H1 (cell line): ENCODE results near the gene TJP3.

Experiments used
- CEBPB ChIP-seq: IDR thresholded peaks from 2 replicates; pipeline ENCODE4 v1.6.1; 2012; ENCODE audit warnings: low read depth, low read length
- CREB1 ChIP-seq: IDR thresholded peaks from 2 replicates; pipeline ENCODE4 v1.6.1; 2012; ENCODE audit warnings: inconsistent platforms
- EP300 ChIP-seq, 2 experiments: IDR thresholded peaks; 1 replicate in 1 of 2; 2 replicates in 1 of 2; pipeline ENCODE4 v1.6.1; 2011 to 2012; ENCODE audit warnings: low read depth in 2 of 2, low read length in 2 of 2, mild to moderate bottlenecking in 2 of 2, borderline replicate concordance in 1 of 2, inconsistent platforms in 1 of 2, moderate library complexity in 1 of 2
- EZH2 ChIP-seq: fragments of 200-600 bp; sonication (generic); IDR thresholded peaks from 2 replicates; pipeline ENCODE4 v1.7.1; 2012; ENCODE audit warnings: low read depth, mild to moderate bottlenecking, moderate library complexity, low read length, inconsistent platforms; ENCODE audit not compliant: severe bottlenecking
- KDM1A ChIP-seq: fragments of 200-600, 300-600 bp; sonication (generic); IDR thresholded peaks from 2 replicates; pipeline ENCODE4 v1.7.1; 2016; ENCODE audit warnings: mild to moderate bottlenecking, low read length, borderline replicate concordance
- MAFK ChIP-seq: IDR thresholded peaks from 2 replicates; pipeline ENCODE4 v1.6.1; 2012; ENCODE audit warnings: low read depth, mild to moderate bottlenecking, improper control_type of control experiment, low read length
- POLR2A ChIP-seq, 2 experiments: IDR thresholded peaks; 1 replicate in 1 of 2; 2 replicates in 1 of 2; pipeline ENCODE4 v1.6.1; 2011; ENCODE audit warnings: low read depth in 2 of 2, low read length in 2 of 2, mild to moderate bottlenecking in 2 of 2; ENCODE audit errors: control extremely low read depth in 1 of 2
- POLR2AphosphoS5 ChIP-seq: IDR thresholded peaks from 2 replicates; pipeline ENCODE4 v1.6.1; 2011; ENCODE audit warnings: low read depth, low read length
- SIX5 ChIP-seq: IDR thresholded peaks from 2 replicates; pipeline ENCODE4 v1.6.1; 2011; ENCODE audit warnings: mild to moderate bottlenecking, low read depth, low read length
- TBP ChIP-seq: IDR thresholded peaks from 2 replicates; pipeline ENCODE4 v1.6.1; 2011; ENCODE audit warnings: low read depth, low read length, improper control_type of control experiment
- ZNF274 ChIP-seq: IDR thresholded peaks from 2 replicates; pipeline ENCODE4 v1.7.0; 2012; ENCODE audit warnings: low read length, borderline replicate concordance; ENCODE audit errors: extremely low read depth
- TF ChIP-seq, protein P1 (sequence below), 3 experiments: IDR thresholded peaks; 1 replicate in 2 of 3; 2 replicates in 1 of 3; pipeline versions ENCODE4 v1.5.1 to v1.6.1; 2011; ENCODE audit warnings: low read length in 3 of 3, mild to moderate bottlenecking in 3 of 3, inconsistent platforms in 2 of 3, low read depth in 1 of 3, moderate library complexity in 1 of 3; ENCODE audit not compliant: insufficient read depth in 1 of 3; ENCODE audit errors: control extremely low read depth in 1 of 3
- TF ChIP-seq, protein P2 (sequence below): IDR thresholded peaks from 2 replicates; pipeline ENCODE4 v1.6.1; 2012; ENCODE audit warnings: inconsistent platforms

DNA sequence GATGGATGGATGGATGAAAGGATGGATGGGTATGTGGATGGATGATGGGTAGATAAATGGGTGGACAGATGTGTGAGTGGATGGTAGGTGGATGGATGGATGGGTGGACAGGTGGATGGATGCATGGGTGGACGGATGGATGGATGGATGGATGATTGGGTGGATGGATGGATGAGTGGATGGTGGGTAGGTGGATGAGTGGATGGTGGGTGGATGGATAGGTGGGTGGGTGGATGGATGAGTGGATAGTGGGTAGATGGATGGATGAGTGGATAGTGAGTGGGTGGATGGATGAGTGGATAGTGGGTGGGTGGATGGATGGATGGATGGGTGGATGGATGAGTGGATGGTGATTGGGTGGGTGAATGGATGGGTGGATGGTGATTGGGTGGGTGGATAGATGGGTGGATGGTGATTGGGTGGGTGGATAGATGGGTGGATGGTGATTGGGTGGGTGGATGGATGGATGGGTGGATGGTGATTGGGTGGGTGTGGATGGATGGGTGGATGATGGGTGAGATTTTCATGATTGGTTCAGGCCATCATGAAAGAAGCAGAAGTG lies 68.4 kb downstream of the TJP3 start:
- TF ChIP-seq POLR2AphosphoS5 (no peak), SIX5 (no peak), POLR2A (IDR thresholded peaks at IDR 0.05; ENCODE audit: control extremely low read depth in 1 of 2, low read depth in 2 of 2, low read length in 2 of 2) (no peak), EZH2 (no peak), CEBPB (no peak), MAFK (no peak), ZNF274 (no peak), EP300 (IDR thresholded peaks at IDR 0.05; ENCODE audit: borderline replicate concordance in 1 of 2, low read depth in 2 of 2, low read length in 2 of 2) (no peak), CREB1 (no peak), TBP (no peak), KDM1A (no peak)
- TF ChIP-seq, protein P1, sequence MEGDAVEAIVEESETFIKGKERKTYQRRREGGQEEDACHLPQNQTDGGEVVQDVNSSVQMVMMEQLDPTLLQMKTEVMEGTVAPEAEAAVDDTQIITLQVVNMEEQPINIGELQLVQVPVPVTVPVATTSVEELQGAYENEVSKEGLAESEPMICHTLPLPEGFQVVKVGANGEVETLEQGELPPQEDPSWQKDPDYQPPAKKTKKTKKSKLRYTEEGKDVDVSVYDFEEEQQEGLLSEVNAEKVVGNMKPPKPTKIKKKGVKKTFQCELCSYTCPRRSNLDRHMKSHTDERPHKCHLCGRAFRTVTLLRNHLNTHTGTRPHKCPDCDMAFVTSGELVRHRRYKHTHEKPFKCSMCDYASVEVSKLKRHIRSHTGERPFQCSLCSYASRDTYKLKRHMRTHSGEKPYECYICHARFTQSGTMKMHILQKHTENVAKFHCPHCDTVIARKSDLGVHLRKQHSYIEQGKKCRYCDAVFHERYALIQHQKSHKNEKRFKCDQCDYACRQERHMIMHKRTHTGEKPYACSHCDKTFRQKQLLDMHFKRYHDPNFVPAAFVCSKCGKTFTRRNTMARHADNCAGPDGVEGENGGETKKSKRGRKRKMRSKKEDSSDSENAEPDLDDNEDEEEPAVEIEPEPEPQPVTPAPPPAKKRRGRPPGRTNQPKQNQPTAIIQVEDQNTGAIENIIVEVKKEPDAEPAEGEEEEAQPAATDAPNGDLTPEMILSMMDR (IDR thresholded peaks at IDR 0.05; ENCODE audit: control extremely low read depth in 1 of 3, insufficient read depth in 1 of 3, low read depth in 1 of 3, low read length in 3 of 3): no peak
- TF ChIP-seq, protein P2, sequence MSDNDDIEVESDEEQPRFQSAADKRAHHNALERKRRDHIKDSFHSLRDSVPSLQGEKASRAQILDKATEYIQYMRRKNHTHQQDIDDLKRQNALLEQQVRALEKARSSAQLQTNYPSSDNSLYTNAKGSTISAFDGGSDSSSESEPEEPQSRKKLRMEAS: no peak
